NCI-H146 treated with DMSO at 0.1 percent for 48 hours (cell line): ENCODE measurements around the gene RTN3.
"Not testable (repeated sequence)": the region's sequence is repeated elsewhere in the genome, so short reads cannot be mapped to it uniquely, and the experiment has no call there.

Experiments used
- DNase-seq: peaks from one replicate; lab custom pipeline; 2025; ENCODE audit not compliant: unreplicated experiment; lab: John Stamatoyannopoulos, UW

RTN3 gene

GRCh38 chr11:63681321-63682065, at the start of gene RTN3:
Gene RTN3, plus strand, starts transcription at chr11:63681500. Its CDS starts 137 bp downstream, at chr11:63681637.
- DNase-seq, result peak; percentile 88

DNA sequence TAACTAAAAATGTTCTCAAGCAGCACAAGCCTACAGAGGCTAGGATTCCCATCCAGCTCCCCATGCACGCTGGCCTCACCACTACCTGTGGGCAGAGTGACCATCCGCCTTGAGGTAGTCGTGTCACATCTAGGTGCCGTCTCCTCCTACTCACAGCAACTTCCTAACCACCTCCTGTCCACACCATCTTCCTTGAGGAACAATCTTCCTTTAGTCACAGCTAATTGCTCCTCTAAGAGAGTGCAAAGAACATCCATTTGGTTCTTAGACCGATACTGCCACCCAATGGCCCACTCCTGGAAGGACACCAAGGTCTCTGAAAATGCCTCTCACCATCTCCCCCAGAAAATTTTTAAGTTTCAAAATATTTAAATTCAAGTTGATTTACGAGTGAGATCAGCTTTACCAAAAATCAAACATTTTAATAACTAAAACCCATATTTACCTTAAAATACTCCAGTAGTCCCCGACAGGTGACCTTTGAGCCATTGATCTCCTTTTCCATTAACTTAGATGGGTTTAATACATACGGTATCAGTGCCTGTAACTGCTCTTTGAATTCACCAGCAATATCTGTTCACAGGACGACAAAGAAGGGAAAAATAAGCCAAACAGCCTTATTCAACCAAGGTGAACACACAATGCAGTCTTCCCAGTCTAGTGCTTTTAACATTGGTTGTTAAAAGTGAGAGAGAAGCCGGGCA, 45.4 kb upstream of the RTN3 start:
- peak; percentile 18 for DNase-seq

DNA sequence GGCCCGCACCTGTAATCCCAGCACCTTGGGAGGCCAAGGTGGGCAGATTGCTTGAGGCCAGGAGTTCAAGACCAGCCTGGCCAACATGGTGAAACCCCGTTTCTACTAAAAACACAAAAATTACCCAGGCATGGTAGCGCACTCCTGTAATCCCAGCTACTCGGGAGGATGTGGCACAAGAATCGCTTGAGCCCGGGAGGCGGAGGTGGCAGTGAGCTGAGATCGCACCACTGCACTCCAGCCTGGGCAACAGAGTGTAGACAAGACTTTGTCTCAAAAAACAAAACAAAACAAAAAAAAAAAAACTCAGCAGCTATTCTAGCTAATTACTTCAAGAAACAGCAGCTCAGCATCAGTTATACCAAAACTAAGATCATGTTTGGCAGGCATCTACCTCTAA, 42.9 kb upstream of the RTN3 start:
- DNase-seq, result not testable (repeated sequence)

DNA sequence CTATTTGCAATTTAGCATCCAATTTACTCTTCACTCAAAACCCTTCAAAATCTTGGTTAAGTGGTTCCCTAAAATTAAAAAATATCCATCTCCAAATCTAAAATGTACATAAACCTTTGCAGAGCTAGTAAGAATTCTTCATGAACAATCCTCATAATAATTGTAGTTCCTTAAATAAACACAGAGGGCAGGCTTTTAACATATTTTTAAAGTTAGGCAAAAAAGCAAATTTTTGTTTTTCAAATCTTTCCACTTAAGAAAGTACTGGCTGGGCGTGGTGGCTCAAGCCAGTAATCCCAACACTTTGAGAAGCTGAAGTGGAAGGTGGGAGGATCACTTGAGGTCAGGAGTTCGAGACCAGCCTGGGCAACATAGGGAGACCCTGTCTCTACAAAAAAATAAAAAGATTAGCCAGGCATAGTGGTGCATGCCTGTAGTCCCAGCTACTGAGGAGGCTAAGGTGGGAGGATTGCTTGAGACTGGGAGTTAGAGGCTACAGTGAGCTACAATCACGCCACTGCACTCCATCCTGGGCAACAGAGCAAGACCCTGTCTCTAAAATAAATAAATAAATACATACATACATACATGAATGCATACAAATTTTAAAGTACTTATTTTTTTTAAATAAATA, 42.0 kb upstream of the RTN3 start:
- DNase-seq, result no peak

DNA sequence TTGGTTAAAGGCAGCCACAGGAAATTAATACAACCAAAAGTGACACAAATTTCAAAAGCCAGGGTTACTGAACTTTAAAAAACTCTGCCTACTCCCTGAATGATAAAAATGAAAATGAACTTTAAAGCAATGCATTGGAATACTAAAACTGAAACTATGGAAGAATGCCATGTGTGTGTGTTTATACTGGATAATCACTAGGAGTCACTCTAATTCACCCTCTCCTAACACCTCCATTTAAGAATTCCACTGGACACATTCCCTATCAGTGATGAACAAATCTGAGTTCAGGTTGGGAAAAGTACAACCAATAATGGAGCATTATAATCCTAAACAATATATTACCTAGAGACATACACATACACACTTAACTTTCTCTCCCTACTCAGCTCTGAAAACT, 39.6 kb upstream of the RTN3 start:
- DNase-seq, result no peak

- DNase-seq, result no peak
Measured at GRCh38 chr11:63643205-63643604, 38.1 kb upstream of the RTN3 start.

GRCh38 chr11:63652671-63653070, 28.6 kb upstream of the RTN3 start:
- DNase-seq, result no peak

GRCh38 chr11:63660972-63661371, 20.3 kb upstream of the RTN3 start:
- DNase-seq, result no peak

DNA sequence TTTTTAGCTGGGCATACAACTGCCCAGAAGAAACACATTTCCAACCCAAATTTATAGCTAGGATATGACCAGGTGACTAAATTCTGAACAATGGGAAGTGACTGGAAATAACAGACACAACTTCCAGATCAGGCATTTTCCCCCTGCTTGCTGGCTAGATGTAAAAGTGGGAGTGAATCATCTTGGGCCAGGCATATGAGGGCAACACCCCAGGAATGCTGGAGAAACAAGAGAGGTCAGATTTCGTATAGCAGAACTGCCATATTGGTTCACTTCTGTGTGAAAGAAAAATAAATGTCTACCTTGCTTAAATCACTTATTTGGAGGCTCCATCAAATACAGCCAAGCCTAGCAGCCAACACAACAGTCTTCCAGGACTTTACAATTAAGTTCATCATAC, 17.5 kb upstream of the RTN3 start:
- DNase-seq, result no peak

DNA sequence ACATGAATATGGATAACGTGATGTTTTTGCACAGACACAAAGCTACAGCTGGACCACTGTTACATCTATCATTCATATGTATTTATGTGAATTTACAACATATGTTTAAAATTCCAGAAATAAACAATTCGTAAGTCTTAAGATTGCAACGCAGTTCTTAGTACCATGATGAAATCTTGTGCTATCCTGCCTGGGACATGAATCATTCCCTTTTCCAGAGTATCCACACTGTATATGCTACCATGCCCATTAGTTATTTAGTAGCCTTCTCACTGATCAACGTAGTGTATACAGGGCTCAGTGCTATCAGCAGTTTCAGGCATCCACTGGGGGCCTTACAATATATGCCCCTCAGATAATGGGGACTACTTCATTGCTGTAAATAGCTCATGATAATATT, 14.4 kb upstream of the RTN3 start:
- DNase-seq, result no peak

- no peak for DNase-seq
Measured at GRCh38 chr11:63667995-63668795, 13.1 kb upstream of the RTN3 start.

- no peak for DNase-seq
Measured at GRCh38 chr11:63670096-63670432, 11.2 kb upstream of the RTN3 start.

DNA sequence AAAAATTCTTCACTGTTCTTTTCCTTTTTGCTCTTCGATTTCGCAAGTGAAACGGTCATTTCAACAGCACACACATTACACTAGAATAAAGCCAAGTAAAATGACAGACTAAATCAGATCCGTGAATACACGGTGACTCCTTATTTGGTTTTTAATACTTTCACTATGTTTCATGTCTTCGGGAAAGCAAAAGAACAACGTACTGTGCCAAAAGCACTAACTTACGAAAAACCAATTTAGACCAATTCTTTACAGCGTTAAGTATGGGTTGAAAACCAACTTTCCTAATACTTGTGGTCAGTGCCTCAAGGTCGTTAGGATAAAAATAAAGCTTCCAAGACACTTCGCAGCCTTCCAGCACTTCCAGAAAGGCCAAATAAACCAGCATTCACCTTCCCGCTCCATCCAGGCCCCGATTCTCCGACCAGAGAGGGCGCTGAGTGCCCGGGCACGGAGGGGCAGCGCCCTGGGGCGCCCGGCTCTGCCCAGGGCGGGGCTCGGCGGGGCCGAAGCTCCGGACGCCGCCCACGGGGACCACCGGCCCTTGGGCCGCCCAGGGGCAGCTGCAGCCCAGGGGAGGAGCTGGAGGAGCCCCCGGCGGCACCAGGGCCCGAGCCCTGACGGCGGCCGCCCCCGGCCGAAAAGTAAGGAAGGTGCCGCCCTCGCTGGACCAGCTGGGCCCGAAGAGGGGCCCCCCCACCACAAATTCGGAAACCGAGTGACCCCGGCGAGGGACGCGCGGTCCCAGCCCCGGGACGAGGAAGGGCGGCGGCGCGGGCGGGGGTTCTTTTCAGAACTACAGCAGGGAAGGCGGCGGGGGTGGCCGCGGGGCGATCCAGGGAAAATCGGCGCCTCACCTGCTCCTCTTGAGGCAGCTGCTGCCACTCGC, 10.6 kb upstream of the RTN3 start:
- peak; percentile 51 for DNase-seq

GRCh38 chr11:63671322-63672155, 9.8 kb upstream of the RTN3 start, which contains the start of gene ATL3:
Gene ATL3, minus strand, starts transcription at chr11:63671376. Its CDS starts 41 bp downstream, at chr11:63671335.
- DNase-seq, result peak; percentile 93

GRCh38 chr11:63672156-63672463, 9.2 kb upstream of the RTN3 start:
- no peak for DNase-seq

DNA sequence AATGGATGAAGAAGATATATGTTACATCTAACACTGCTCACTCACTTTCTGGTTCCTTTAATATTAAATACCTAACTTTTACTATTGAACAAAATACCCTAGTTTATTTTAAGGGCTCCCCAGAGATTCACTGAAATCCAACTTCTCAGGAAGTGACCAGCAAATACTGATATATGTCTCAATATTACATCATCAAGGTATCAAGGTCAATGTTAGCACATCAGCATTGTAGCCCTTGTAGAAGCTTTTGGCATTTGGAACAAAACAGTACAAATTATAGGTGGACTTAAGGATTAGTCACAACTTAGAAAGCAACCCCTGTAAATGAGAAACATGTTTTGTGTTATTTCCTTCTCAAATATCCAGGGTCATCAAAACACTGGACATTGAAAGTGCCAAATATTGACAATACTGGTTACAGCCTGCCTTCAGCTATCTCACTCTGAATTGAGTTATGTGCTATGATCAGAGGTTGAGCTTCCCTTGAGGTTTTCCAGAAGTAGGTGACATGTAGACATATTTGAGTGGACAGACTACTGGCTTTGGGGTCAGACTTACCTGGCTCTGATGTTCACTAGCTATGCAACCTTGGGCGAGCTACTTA, 8.3 kb upstream of the RTN3 start:
- DNase-seq, result no peak

DNA sequence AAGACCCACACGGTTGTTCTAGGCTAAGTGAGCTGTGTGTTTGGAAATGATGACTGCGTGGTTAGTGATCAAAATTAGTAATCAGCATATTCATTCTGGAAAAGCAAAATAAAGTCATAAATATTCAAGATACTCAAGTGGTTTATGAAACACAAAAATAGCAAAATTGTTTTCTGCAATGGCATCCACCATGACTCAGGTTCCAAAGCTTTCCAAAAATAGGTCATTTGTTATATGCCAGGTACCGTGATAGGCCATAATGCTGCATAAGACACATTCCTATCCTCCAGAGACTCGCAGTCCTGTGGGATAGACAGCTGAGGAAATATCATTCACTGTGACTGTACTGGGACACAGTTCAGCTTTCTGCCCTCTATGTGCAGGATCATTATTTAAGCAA, 7.7 kb upstream of the RTN3 start:
- DNase-seq, result no peak

- peak; percentile 78 for DNase-seq
Measured at GRCh38 chr11:63680834-63681320, 423 bp upstream of the RTN3 start.
